Caco-2 (cell line): ENCODE results near the gene MBD3. TPM values are rescaled to one million over a fixed set of nuclear protein-coding genes. Genes with fewer than 3 reads are reported as not detected.

Experiments
- BruUV-seq: library from RNA; stranded (reverse); fragments of 400-500 nt; replicated peaks from 2 replicates; lab custom pipeline; 2021; lab: Mats Ljungman, UMichigan
- CTCF ChIA-PET: fragments of 300-600 bp; sonication (Branson Sonifier 250); formaldehyde crosslinking; loops from one replicate; lab custom pipeline; 2022; ENCODE audit warnings: antibody characterized with exemption; lab: Charles Lee
- POLR2A ChIA-PET: fragments of 300-600 bp; sonication (Branson Sonifier 250); formaldehyde crosslinking; loops from one replicate; lab custom pipeline; 2022; ENCODE audit warnings: antibody characterized with exemption; lab: Charles Lee
- DNase-seq, 2 experiments: peaks; one replicate each; pipeline versions ENCODE4 v3.0.0 to v3.0.0-alpha.2; 2020 to 2022
- H3K27me3 ChIP-seq: replicated peaks from 2 replicates; pipeline ENCODE4 v1.6.0; 2011; ENCODE audit warnings: low read length; ENCODE audit not compliant: control insufficient read depth, insufficient read depth
- H3K36me3 ChIP-seq: 2 replicates; pipeline ENCODE4 v1.5.1; 2011; ENCODE audit warnings: low read length; ENCODE audit not compliant: control insufficient read depth, insufficient read depth
- H3K4me1 ChIP-seq: fragments of 250-450 bp; sonication (Bioruptor Pico); 2 replicates; pipeline ENCODE4 v1.5.1; 2020; ENCODE audit warnings: mild to moderate bottlenecking
- H3K4me3 ChIP-seq: 2 replicates; pipeline ENCODE4 v1.5.1; 2011; ENCODE audit warnings: low read depth, mild to moderate bottlenecking, control low read depth, low read length
- H3K9me3 ChIP-seq: fragments of 250-450 bp; sonication (Bioruptor Pico); 2 replicates; pipeline ENCODE4 v1.5.1; 2020; ENCODE audit warnings: mild to moderate bottlenecking, moderate library complexity
- H3K27ac Mint-ChIP-seq: one replicate; pipeline ENCODE4 v1.8.0; 2022; ENCODE audit warnings: mixed read lengths; ENCODE audit not compliant: unreplicated experiment
- H3K27me3 Mint-ChIP-seq: one replicate; pipeline ENCODE4 v1.8.0; 2022; ENCODE audit warnings: mixed read lengths; ENCODE audit not compliant: insufficient read depth, unreplicated experiment
- H3K36me3 Mint-ChIP-seq: one replicate; pipeline ENCODE4 v1.8.0; 2022; ENCODE audit warnings: mild to moderate bottlenecking, mixed read lengths; ENCODE audit not compliant: insufficient read depth, unreplicated experiment
- H3K4me1 Mint-ChIP-seq: one replicate; pipeline ENCODE4 v1.8.0; 2022; ENCODE audit warnings: low read depth, mixed read lengths; ENCODE audit not compliant: unreplicated experiment
- H3K4me3 Mint-ChIP-seq: one replicate; pipeline ENCODE4 v1.8.0; 2022; ENCODE audit warnings: mild to moderate bottlenecking, moderate library complexity, mixed read lengths; ENCODE audit not compliant: unreplicated experiment
- H3K9me3 Mint-ChIP-seq: one replicate; pipeline ENCODE4 v1.8.0; 2022; ENCODE audit warnings: mixed read lengths; ENCODE audit not compliant: unreplicated experiment
- CTCF ChIP-seq, 2 experiments: fragments of 200-600 bp in 1 of 2; IDR thresholded peaks; 1 replicate in 1 of 2; 2 replicates in 1 of 2; pipeline versions ENCODE4 v1.5.1 to v1.8.0; 2011 to 2022; ENCODE audit warnings: antibody characterized with exemption in 1 of 2, control low read depth in 1 of 2, inconsistent platforms in 1 of 2, low read depth in 1 of 2, low read length in 1 of 2, mild to moderate bottlenecking in 1 of 2, moderate library complexity in 1 of 2; ENCODE audit not compliant: insufficient read depth in 1 of 2, severe bottlenecking in 1 of 2, unreplicated experiment in 1 of 2
- intact Hi-C: fragments of 100-400 bp; cut with micrococcal nuclease; formaldehyde crosslinking; loops from one replicate; pipeline ENCODE4 v1.10.0; 2022; ENCODE audit not compliant: unreplicated experiment
- total RNA-seq: library from RNA; stranded (reverse); gene quantifications from 2 replicates; pipeline ENCODE4 v1.2.3, GENCODE V29; 2022

Gene MBD3
- total RNA-seq, 1 experiment from 2014 or later: 89.3 TPM

- Histone ChIP-seq H3K4me1 (no peaks in the 10 kb centered on the region), H3K27me3 (no peaks in the 10 kb centered on the region), H3K9me3 (no peaks in the 10 kb centered on the region), H3K36me3 (peaks cover 2% of the 10 kb centered on the region), H3K4me3 (no peak overlapping the region)
- no peak for DNase-seq
- CTCF ChIA-PET: interaction anchor here (0.6 kb wide), 1 partner anchor 66 kb away, joined by 3 read pairs; no protein-coding TSS in a partner anchor
- H3K27me3 Mint-ChIP-seq: no peaks in the 10 kb centered on the region
- no peaks in the 10 kb centered on the region for H3K9me3 Mint-ChIP-seq
- no peak overlapping the region for H3K27ac Mint-ChIP-seq
- H3K4me3 Mint-ChIP-seq: no peak overlapping the region
- intact Hi-C loops: no loop called here
- POLR2A ChIA-PET: no interaction called here
- BruUV-seq: no TSS peak
- no peak for TF ChIP-seq CTCF (IDR thresholded peaks at IDR 0.05; ENCODE audit: insufficient read depth in 1 of 2, low read depth in 1 of 2, low read length in 1 of 2, severe bottlenecking in 1 of 2, unreplicated experiment in 1 of 2)
- no peaks in the 10 kb centered on the region for H3K4me1 Mint-ChIP-seq
- peaks cover 64% of the 10 kb centered on the region for H3K36me3 Mint-ChIP-seq
These were observed 19.7 kb upstream of the MBD3 start for GRCh38 chr19:1612114-1613086.

GRCh38 chr19:1611353-1611752 lies 18.7 kb upstream of the MBD3 start:
- H3K4me1 ChIP-seq: 0 out of 2 replicates have a peak, but pooled peaks cover 5% of the 10 kb centered on the region

More at GRCh38 chr19:1611353-1611752, 18.7 kb upstream of the MBD3 start:
- no peak for DNase-seq
- Mint-ChIP-seq H3K4me1 (no peaks in the 10 kb centered on the region), H3K27ac (no peak overlapping the region), H3K27me3 (no peaks in the 10 kb centered on the region), H3K36me3 (peaks cover 61% of the 10 kb centered on the region), H3K9me3 (no peaks in the 10 kb centered on the region), H3K4me3 (no peak overlapping the region)
- Histone ChIP-seq H3K9me3 (no peaks in the 10 kb centered on the region), H3K36me3 (peaks cover 2% of the 10 kb centered on the region), H3K27me3 (no peaks in the 10 kb centered on the region), H3K4me3 (no peak overlapping the region)
- ChIA-PET CTCF (interaction anchor here (0.6 kb wide), 1 partner anchor 32 kb away, joined by 6 read pairs; no protein-coding TSS in a partner anchor), POLR2A (no interaction called here)
- no peak for TF ChIP-seq CTCF (IDR thresholded peaks at IDR 0.05; ENCODE audit: insufficient read depth in 1 of 2, low read depth in 1 of 2, low read length in 1 of 2, severe bottlenecking in 1 of 2, unreplicated experiment in 1 of 2)
- BruUV-seq: TSS peak; percentile 74
- intact Hi-C loops: no loop called here
